GM12874 (cell line): Measurements from ENCODE around the gene CYSRT1.

Source experiments
- TF ChIP-seq, protein P1 (sequence below): IDR thresholded peaks from 2 replicates; pipeline ENCODE4 v1.5.1; 2011; ENCODE audit warnings: low read depth, mild to moderate bottlenecking, control low read depth, low read length, moderate library complexity; ENCODE audit not compliant: insufficient read depth

The CYSRT1 gene

DNA sequence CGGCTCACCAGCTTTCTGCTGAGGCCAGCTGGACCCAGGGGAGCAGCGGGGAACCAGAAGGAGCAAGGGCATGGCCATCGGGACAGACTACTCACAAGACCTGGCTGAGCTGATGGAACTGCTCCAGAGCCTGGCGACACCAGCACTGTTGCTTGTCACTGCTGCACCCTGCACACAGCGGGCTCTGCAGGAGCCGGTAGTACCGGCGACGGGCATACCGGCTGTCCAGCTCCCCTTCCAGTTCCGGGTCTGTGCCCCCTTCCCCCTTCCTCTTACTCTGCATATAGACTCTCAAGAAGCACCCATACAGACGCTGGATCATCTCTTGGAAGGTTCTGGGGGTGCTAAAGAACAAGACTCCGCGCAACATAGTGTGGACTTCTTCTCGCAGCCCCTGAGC lies 37.6 kb upstream of the CYSRT1 start:
- TF ChIP-seq, protein P1, sequence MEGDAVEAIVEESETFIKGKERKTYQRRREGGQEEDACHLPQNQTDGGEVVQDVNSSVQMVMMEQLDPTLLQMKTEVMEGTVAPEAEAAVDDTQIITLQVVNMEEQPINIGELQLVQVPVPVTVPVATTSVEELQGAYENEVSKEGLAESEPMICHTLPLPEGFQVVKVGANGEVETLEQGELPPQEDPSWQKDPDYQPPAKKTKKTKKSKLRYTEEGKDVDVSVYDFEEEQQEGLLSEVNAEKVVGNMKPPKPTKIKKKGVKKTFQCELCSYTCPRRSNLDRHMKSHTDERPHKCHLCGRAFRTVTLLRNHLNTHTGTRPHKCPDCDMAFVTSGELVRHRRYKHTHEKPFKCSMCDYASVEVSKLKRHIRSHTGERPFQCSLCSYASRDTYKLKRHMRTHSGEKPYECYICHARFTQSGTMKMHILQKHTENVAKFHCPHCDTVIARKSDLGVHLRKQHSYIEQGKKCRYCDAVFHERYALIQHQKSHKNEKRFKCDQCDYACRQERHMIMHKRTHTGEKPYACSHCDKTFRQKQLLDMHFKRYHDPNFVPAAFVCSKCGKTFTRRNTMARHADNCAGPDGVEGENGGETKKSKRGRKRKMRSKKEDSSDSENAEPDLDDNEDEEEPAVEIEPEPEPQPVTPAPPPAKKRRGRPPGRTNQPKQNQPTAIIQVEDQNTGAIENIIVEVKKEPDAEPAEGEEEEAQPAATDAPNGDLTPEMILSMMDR, result no peak

GRCh38 chr9:137188086-137188489 lies 36.9 kb upstream of the CYSRT1 start:
- TF ChIP-seq, protein P1, result no peak

DNA sequence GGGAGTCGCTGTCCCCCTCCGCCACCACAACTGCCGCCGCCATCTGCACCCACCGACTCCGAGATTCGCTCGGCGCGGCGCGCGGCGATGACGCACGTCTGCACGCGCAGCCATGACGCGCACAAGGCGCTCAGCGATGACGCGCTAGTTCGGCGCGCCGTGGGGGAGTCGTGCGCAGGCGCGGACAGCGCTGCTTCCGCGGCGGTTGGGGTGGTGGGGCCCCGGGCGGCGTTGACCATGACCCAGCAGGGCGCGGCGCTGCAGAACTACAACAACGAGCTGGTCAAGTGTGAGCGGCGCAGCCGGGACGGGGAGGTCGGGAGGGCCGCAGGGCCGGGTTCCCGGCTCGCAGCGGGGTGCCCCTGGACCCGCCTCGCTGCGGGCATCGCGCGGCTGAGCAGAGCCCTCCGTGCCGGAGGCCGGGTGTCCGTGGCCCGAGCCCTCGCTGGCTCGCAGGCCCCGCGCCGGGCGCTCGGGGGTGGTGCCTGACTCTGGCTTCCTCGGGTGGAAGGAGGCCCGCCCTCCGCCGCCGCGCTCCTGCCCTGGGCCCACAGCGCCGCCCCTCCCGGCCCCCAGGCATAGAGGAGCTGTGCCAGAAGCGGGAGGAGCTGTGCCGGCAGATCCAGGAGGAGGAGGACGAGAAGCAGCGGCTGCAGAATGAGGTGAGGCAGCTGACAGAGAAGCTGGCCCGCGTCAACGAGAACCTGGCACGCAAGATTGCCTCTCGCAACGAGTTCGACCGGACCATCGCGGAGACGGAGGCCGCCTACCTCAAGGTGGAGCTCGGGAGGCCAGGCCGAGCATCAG lies 36.3 kb upstream of the CYSRT1 start, which contains the start of the genes ANAPC2 and SSNA1:
ANAPC2 (minus strand) TSS at position 71 of the 807 bp plus-strand sequence; CDS start at position 43, 28 bp downstream.
SSNA1 (plus strand) TSS at position 187 of the 807 bp plus-strand sequence; CDS start at position 238, 51 bp downstream.
- TF ChIP-seq, protein P1, result peak; percentile 61

GRCh38 chr9:137189297-137190295 lies 35.4 kb upstream of the CYSRT1 start:
- TF ChIP-seq, protein P1, result no peak

- TF ChIP-seq, protein P1, result no peak
Observed at GRCh38 chr9:137190315-137190856, 34.6 kb upstream of the CYSRT1 start.

DNA sequence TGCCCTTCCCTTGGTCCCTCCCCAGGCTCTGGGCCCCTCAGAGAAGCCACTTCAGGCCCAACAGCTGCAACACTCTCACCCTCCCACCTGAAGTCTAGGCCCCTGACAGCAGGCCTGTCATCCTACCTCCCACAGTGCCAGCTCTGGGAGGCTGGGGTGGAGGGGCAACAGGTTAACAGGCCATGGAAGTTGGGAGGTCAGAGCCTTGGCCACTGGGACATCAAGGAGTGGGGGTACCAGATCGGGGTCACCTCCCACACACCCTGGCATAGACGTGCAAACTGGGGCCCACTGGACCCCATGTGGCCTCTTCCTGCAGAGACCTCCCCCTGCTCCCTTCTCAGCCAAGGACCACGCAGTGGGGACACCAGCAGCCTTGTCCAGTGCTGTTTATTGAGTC lies 33.7 kb upstream of the CYSRT1 start:
- TF ChIP-seq, protein P1, result no peak
